LNCAP (cell line): ENCODE measurements around the gene TGFBR2.

ENCODE experiments used
- CTCF ChIP-seq: fragments of 450-650 bp; IDR thresholded peaks from 2 replicates; pipeline ENCODE4 v1.5.1; 2017; ENCODE audit warnings: mild to moderate bottlenecking

TGFBR2 gene

GRCh38 chr3:30687930-30688570, 81.6 kb downstream of the TGFBR2 start:
- TF ChIP-seq CTCF: no peak

GRCh38 chr3:30688776-30689641, 82.6 kb downstream of the TGFBR2 start:
- no peak for TF ChIP-seq CTCF

GRCh38 chr3:30690199-30690598, 83.8 kb downstream of the TGFBR2 start:
- no peak for TF ChIP-seq CTCF

- no peak for TF ChIP-seq CTCF
Observed at GRCh38 chr3:30691249-30691880, 85.0 kb downstream of the TGFBR2 start.

GRCh38 chr3:30691944-30692343, 85.5 kb downstream of the TGFBR2 start:
- no peak for TF ChIP-seq CTCF

- TF ChIP-seq CTCF: no peak
Observed at GRCh38 chr3:30692498-30693130, 86.2 kb downstream of the TGFBR2 start.

- TF ChIP-seq CTCF: peak; percentile 70
Observed at GRCh38 chr3:30693470-30694120, 87.2 kb downstream of the TGFBR2 start.
